ENCODE measurements around the gene WWOX.

WWOX gene

DNA sequence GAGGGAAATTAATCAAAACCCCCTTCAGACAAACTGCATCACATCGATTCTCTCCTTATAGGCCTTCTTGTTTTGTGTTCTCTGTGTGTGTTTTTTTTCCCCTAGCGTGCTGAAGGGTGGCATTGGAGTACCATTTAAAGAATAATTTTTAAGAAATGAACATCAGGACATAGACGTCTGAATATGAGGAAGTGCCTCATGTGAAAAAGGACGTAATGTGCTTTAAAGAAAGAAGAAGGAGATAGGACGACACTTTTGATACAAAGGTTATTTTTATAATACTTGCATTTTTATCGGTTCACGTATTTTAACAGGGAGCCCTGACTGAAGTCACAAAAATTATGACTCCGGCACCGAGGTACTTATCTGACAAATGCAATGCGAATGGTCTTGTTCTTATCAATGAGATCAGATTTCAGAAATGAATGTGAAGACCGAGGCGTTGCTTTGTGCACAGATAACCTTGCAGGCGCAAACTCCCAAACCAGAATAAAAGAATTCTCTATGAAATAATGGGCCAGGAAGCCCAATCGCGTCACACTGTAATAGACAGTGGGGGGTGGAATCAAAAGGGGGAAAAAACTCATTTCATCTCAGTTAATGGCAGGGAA, 894.8 kb downstream of the WWOX start:
- DNase-seq (ENCODE audit: low spot score) = no peak

DNA sequence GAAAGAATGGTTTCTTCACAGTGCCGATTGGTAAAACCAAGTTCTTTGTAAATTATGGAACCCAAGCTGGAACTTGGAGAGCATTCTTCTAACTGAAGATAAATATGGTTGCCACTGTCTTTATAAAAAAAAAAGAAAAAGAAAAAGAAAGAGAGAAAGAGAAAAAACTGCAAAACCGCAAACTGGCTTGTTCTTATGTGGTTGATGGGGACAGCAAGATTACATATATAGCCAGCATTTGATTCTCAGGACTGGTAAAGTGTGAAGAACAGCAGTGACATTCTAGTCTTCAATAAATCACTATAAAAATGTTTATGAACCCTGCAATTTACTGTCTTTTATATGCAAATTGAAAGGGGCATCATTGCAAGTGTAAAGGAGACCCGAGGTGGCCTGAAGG, 896.0 kb downstream of the WWOX start:
- no peak for DNase-seq (ENCODE audit: low spot score)

DNA sequence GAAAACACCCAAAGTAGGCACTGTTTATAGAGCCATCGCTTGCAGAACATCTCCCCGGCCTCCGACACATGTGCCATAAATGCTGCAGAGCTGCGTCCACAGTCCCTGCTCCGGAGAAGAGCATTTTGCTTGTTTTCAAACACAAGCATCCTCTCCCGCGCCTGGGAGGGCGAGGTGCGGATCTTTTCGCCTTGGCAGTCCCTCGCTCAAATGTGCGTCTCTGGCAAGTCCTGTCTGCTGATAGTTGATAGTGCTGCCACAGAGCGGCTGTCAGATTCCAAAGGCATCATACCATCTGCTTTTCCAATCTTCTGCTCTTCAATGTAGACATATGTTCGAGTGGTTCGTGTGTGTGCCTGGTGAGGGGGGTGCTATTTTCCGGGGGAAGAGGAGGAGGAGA, 897.3 kb downstream of the WWOX start:
- no peak for DNase-seq (ENCODE audit: low spot score)

DNA sequence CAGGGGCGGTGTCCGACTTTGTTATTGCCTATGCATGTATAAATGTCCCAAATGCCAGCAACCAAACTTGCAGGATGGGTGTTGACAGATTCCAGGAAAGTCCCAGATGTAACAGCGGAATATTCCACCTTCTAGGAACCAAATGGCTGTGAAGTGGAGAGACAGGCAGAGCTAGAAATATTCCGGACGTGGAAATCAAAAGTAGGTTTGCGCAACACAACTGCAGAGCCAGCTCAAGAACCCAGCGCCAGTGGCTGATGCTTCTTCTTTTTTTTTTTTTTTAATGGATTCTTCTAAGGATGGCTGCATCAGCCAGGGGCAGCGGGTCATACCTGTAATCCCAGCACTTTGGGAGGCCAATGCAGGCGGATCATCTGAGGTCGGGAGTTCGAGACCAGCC, 899.4 kb downstream of the WWOX start:
- DNase-seq (ENCODE audit: low spot score) = no peak

DNA sequence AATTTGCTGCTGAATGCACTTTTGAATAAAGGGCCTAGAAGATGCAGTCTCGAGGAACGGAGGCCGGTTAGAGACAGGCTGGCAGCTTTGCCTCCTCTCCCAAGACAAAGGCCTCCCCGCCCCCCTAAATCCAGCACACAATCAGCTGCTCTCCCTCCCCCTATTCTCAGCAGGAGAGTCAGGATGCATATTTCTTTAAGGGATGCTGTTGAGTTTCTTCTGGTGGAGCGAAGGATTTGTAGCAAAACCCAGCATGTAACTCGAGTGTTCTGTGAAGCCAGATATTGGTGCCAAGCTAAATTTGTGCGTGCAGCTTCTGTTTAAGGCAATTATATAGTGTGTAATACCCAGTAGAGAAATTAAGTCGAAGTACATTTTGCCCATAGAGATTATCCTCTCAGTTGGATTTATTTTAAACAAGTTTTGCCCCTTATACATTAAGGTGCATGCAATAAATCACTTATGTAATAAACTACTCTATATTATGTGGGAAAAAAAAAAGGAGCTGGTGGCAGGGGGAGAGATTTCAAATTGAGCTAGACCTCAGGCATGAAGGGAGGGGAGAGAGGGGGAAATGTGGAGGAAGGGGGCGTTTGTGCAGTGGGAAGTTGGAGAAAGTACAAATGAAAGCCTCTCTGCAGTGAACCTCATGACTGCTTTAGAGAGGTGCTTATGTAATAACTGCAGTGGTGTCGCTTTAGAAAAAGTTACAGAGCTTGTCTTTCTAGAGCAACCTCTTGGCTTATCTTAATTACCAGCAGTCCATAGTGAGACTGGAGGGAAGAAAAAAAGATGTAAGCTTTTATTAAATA, 901.9 kb downstream of the WWOX start:
- DNase-seq (ENCODE audit: low spot score) = no peak

DNA sequence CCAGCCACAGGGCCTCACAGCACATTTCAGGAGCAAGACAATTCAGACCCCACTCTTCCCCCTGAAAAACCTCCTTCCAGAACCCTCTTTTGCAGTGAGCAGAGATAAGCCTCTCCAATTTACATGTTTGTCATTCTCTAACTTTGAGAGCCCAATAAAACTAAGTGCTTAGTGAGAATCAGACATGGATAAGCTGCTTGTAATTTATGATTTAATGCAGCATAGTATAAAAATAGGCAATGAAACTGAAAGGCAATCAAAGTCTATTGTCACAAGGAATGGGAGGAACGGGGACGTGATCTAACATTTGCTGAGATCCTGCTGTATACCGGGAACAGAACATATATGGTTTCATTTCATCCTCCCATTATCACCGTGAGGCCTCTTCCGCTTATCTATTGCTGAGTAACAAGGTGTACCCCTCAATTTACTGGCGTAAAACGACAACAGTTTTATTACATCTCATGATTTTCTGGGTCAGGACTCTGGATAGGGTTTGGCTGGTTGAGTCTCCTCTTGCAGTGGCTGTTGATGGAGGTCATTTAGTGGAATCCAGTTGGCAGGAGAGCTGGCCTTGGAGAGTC, 903.7 kb downstream of the WWOX start:
- DNase-seq (ENCODE audit: low spot score) = no peak

DNA sequence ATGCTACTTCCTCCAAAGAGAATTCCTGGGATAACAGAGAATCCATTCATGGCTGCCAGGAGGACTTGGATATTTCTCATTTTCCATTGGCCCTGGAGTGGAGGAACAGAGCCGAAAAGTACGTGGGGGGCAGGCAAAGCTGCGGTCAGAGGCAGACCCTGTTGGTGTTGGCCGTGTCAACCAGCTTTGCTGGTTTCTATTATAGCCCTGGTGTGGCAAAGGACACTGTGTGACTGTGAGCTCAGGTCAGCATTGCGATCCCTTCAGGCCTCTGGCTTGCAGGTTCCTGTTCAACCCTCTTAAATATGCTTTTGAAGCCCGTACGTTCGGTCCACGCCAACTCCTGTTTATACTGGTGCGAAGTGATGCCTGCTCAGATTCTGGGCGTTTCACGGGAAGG, 904.9 kb downstream of the WWOX start:
- DNase-seq (ENCODE audit: low spot score) = no peak

DNA sequence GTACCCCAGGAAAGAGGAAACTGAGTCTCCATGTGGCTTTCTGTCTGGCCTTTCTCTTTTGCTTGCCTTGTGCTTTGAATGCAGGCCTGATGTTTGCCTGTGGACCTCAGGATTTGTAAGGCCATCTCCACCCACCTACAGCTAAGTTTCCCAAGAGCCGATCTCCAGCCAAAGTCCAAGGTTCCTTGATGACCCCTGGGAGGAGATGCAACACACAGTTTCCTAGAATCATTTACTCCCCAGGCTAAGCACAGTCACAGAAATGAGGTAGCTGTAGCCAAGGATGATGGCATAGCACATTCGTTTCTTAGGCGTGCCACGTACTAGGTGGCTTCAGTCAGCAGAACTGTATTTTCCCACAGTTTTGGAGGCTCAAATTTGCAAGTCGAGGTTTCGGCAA, 905.6 kb downstream of the WWOX start:
- no peak for DNase-seq (ENCODE audit: low spot score)

DNA sequence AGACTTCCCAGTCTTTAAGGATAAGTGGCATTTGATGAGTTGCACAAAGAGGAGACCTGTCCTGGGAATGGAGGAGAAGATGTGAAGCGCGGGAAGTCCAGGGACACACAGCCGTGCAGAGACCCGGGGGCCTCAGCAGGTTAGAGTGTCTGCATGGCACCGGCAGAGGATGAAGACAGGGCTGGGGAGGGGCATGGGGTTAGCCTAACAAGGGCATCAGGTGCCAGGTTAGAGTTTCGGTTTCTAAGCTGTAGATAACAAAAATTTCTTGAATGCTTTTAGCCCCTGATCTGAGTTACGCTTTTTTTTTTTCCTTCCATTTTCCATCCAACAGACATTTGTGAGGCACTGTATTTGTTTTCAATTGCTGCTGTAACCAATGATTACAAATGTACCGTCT, 906.8 kb downstream of the WWOX start:
- DNase-seq (ENCODE audit: low spot score) = no peak

DNA sequence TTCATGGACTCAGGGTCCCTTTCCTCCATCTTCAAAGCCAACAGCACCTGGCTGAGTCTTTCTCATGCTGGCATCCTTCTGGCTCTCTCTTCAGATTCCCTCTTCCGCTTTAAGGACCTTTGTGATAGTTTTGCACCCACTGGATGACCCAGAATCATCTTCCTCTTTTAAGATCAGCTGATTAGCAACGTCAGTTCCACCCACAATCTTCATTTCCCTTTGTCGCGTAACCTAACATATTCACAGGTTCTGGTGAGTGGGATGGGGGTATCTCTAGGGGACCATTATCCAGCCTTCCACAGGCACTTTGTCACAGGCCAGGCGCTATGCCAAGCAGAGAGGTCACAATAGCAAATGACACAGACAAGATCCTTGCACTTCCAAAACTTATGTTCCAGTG, 907.3 kb downstream of the WWOX start:
- no peak for DNase-seq (ENCODE audit: low spot score)

DNA sequence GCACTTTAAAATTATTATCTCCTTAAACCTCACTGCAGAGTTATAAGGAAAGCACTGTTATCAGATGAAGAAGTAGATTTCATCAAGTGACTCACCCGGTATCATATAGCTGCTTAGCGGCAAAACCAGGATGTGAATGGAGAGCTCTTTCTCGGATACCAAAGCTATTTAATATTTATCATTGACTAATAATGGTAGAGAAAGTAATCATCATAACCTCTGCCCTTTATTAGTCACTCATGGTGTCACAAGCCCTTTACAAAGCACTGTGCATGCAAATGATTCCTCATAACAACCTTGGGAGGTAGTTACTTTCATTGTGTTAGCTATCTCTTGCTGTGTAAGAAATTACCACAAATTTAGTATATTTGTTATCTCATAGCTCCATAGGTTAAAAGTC, 908.2 kb downstream of the WWOX start:
- DNase-seq (ENCODE audit: low spot score) = no peak

DNA sequence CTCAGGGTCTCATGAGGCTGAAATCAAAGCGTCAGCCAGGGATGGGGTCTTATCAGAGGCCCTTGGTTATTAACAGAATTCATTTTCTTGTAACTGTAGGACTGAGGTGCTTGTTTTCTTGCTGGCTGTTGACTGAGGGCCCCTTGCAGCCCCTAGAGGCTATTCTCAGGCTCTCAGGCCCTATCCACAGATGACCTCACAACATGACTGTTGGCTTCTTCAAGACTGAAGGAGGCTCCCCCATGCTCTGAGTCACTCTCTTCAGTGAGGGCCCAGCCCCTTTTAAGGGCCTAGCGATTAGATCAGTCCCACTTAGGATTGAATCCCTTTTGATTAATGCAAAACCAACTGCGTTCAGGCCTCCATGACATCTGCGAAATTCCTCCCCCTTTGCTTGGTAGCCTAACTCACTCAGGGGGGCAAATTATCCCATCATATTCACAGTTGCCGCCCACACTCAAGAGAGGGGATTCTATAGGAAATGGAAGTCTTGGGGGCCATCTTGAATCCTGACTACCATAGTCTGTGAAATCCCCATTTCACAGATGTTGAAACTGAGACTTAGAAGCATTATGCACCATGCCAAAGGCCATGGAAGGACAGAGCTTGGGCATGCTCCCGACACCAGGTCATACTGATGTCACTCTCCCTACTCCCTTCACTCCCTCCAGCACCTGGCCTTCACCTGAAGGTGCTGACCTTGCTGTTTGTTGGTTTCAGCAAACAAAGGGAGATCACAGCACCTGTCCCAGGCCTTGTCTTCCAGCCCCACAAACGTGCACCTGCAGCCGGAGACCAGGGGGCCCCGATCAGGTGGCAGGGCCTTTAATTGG, 908.8 kb downstream of the WWOX start:
- DNase-seq (ENCODE audit: low spot score) = no peak

DNA sequence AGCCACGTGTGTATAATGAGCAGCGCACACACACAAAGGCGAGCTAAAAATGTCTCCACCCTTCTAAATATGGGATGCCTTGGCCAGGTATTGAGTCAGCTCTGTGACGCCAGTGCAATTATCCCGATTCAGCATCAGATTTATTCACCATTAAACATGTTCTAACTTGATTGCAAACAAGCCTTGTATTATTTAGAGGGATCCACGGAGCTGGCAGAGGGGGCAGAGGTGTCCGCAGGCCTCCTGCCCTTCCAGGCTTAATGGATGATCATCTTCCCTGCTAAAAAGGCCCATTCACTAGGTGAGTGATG, 909.4 kb downstream of the WWOX start:
- no peak for DNase-seq (ENCODE audit: low spot score)

DNA sequence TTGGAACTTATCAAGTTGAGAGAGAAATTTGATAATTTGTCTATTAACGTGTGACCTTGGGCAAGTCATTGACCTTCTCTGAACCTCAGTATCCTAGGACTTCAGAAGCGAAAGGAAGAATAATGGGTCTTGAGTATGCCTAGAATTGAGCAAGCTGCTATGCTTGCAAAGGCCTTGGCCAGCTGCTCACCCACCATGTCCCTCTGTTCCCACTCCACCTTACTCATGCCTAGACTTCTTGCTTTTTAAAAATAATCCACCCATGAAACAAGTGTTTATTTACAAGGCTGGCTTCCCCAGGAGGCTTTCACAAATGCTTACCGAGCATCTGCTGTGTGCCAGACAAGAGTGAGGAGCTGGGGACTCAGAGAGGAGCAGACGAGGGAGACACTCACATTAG, 910.4 kb downstream of the WWOX start:
- DNase-seq (ENCODE audit: low spot score) = no peak

DNA sequence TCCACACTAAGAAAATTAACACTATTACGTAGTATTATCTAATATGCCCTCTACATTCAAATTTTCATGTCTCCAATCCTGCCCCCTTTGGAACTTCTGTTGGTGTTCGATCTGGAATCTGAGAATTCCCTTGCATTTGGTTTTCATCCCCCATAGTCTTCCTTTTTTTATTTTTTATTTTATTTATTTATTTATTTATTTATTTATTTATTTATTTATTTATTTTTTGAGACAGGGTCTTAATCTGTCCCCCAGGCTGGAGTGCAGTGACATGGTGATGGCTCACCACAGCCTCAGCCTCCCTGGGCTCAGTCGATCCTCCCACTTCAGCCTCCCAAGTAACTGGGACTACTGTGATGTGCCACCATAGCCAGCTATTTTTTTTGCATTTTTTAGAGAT, 911.8 kb downstream of the WWOX start:
- no peak for DNase-seq (ENCODE audit: low spot score)

DNA sequence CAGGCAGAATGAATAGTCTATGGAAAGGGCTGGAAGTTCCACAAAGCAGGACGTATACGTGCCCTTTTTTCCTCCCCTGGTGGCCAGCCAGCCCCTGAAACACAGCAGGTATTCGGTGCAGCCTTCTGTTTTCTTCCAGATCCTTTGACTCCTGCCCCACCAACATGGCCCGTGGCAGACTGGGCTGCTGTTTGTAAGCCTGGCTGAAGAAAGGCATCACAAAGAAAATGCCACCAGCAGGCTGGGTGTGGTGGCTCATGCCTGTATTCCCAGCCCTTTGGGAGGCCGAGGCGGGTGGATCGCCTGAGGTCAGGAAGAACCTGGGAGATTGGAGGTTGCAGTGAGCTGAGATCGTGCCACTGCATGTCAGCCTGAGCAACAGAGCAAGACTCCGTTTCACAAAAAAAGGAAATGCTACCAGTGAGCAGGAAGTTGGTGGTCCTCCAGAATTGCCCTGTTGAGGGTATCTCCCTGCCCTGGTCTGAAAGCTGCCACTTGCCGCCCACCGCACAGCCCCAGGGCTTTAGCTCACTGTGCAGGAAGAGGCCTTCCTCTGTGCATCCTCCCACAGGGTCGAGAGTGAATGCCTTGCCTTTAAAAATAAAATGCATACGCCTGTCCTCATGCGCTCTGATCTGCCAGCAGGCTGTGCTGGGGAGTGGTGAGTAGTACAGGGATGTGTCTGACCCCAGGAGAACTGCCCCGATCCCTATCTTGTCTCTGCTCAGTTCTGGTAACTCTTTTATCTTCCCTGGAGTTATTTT, 913.4 kb downstream of the WWOX start:
- DNase-seq (ENCODE audit: low spot score) = peak; percentile 5

DNA sequence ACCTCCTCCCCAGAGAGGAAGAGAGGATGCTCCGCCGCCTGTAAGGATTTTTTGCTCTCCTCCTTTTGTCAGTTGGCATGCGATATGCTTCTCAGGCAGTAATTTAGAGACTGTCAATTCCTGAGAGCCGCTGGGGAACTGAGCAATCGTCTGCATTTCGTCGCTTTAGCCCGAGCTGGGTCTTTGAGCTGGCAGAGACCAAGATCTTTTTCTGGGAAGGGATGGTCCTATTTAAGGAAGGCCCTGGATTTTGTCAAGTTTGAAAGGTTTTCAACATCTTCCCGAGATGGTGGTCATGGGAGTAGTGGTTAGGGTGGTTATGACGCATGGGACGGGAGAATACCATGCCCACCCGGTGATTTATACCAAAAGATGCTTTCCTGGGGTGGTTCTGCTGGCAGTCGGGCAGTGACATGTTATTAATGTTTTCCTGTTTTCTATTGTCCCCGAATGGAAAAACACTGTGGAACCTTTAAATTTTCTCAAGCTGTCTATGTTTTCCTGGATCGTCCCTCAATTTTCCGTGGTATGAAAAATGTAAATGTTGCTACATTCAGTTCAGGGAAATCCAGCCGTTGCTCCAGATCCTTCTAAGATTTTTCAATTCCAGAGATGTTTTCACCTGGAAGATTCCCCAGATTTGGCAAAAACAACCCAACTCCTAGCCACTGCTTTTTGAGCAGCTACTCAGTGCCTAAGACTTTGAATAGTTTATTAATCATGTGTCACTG, 914.6 kb downstream of the WWOX start:
- DNase-seq (ENCODE audit: low spot score) = peak; percentile 6

DNA sequence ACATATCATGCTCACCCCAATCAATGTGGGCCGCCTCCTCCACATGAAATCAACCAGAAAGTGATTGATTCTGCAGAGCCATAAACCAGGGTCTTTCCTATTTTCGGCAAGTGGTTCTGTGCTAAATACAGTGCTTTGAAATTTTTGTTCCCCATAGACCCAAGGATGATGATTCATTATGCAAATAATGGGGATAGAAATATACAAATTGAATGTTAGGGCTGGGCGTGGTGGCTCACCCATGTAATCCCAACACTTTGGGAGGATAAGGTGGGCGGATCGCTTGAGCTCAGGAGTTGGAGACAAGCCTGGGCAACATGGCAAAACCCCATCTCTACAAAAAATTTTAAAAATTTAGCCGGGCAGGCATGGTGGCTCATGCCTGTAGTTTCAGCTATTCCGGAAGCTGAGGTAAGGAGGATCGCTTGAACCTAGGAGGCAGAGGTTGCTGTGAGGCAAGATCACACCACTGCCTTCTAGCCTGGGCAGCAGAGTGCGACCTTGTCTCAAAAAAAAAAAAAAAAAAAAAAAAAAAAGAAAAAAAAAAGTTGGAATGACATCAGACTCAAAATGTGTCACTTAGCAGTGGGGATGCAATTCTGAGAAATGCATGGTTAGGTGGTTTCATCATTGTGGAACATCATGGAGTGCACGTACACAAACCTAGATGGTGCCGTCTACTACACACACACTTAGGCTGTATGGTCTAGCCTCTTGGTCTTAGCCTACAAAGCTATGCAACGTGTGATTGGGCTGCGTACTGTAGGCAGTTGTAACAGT, 919.4 kb downstream of the WWOX start:
- DNase-seq (ENCODE audit: low spot score) = no peak

DNA sequence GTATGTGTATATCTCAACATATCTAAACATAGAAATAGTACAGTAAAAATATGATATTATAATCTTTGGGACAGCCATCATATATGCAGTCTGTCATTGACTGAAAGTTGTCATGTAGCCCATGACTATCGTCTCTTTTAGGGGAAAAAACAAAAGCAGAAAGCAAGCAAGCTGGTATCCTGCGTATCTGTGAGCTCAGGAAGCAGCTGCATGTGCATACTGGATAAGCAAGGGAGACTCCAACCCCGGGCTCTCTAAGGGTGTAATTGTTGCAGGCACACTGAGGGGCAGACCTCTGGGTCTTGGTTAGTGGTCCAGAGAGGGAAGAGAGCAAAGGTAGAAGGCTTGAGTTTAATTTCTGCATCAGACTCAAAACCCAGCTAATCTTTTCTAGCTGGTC, 920.0 kb downstream of the WWOX start:
- DNase-seq (ENCODE audit: low spot score) = no peak

DNA sequence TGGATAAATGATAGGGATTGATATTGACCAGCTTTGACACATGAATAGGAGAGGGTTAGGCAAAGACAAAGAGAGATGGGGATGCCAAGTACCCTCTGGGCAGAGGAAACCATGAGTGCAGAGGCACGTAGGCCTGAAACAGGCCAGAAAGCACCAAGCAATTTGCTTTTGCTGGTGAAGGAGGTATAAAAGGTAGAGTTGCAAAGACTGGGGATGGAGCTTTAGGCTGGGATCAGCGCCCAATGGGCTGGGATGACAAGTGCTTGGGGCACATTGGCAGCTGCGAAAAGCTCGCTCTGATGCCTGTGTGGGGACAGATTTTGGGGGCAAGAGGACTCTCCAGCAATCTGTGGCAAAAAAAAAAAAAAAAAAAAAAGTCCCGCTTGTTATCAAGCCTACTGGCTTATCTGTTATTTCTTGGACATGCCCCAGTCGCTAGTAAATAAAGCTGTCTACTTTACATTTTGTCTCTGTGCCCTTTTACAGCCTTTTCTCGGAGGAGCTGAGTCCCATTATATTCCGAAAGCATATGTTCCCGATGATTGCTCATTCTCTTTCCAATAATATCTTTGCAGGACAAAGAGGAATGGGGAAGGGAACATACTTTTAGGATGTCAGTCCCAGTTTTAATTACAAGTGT, 922.7 kb downstream of the WWOX start:
- no peak for DNase-seq (ENCODE audit: low spot score)

All from kidney capillary endothelial cell (primary cell).